HG03108 (cell line): Measurements from ENCODE around the gene OTOR.
A peak's percentile ranks its signal among the peaks of the same experiment; 100 is the strongest.

Experiments used
- ATAC-seq: cut with Tn5 transposase; IDR thresholded peaks from one replicate; pipeline ENCODE4 v1.9.1; 2021; ENCODE audit warnings: moderate library complexity; ENCODE audit not compliant: unreplicated experiment

OTOR gene, protein sequence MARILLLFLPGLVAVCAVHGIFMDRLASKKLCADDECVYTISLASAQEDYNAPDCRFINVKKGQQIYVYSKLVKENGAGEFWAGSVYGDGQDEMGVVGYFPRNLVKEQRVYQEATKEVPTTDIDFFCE

GRCh38 chr20:16748308-16748900 lies at the start of gene OTOR:
Gene OTOR (plus strand): TSS chr20:16748358. CDS start chr20:16748402, 44 bp downstream.
- ATAC-seq: no peak

GRCh38 chr20:16699293-16699692 lies 48.9 kb upstream of the OTOR start:
- ATAC-seq: no peak

DNA sequence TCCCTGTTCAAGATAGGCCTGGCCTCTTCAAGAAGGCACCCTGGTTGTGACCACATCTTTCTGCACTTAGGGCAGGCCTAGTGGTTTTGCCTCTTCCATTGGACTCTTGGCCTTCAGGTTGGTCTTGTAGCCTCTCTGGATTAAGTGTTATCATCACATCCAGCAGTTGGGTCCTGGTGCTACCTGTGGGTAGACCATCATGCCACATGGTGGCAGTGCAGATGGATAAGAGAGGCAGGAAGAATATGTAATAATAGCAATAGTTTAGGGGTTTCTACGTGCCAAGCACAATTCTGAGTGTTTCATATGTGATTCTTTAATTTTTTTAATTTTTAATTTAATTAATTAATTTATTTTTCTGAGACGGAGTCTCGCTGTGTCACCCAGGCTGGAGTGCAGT lies 46.9 kb upstream of the OTOR start:
- ATAC-seq: no peak

- ATAC-seq: no peak
These were observed 44.6 kb upstream of the OTOR start for GRCh38 chr20:16703570-16703969.

- ATAC-seq: no peak
These were observed 40.5 kb upstream of the OTOR start for GRCh38 chr20:16707674-16708073.

DNA sequence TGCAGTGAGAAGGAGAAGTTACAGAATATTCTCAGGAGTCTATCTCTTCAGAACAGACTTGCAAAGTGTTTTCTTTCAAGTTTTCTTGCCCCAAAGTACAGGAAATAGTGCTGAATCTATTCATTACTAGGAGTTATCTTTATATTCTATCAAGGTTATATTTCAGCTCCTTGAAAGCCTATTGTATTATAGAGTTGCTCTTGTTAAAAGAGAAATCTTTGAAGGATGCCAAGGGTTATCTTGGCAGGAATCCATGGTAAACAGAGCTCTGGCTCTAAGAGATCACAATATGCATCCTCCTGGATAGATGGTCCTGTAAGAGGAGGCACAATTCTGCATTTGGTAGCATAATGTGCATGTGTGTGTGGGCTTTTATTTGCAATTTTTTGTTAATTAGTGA lies 39.6 kb upstream of the OTOR start:
- no peak for ATAC-seq

- peak; percentile 86 for ATAC-seq
These were observed 39.1 kb upstream of the OTOR start for GRCh38 chr20:16709017-16709416.

DNA sequence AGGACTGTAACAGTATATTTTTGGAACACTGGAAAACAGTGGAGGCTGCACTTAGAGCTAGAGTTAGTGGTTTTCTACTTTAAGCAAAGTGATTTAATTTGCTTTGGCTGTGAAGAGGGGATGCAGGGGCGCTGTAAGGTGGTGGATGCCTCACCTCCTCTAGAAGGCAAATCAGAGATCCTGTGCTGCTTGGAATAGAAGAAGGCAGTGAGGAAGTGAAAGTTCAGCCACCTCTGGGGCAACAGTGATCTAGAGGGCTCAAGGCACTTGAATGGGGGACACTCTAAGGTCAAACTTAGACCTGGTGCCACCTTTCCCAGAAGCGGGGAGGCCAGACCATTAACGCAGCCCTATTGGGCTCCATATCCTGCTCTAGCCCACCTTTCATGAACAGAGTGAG lies 37.4 kb upstream of the OTOR start:
- ATAC-seq: no peak

- ATAC-seq: no peak
These were observed 36.4 kb upstream of the OTOR start for GRCh38 chr20:16711661-16712258.

GRCh38 chr20:16712511-16712947 lies 35.6 kb upstream of the OTOR start:
- no peak for ATAC-seq

DNA sequence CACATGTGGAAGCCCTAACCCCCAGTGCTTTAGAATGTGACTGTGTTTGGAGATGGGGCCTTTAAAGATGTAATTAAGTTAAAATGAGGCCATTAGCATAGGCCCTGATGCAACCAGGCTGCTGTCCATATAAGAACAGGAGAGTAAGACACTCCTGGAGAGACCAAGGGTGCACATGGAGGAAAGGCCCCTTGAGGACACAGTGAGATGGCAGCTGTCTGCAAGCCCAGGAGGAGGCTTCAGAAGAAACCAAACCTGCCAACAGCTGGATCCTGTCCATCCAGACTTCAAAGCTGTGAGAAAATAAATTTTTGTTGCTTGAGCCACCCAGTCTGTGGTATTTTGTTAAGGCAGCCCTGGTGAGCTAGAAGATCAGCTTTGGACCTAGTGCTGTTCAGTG lies 35.1 kb upstream of the OTOR start:
- ATAC-seq: no peak

GRCh38 chr20:16714242-16714641 lies 33.9 kb upstream of the OTOR start:
- ATAC-seq: no peak

DNA sequence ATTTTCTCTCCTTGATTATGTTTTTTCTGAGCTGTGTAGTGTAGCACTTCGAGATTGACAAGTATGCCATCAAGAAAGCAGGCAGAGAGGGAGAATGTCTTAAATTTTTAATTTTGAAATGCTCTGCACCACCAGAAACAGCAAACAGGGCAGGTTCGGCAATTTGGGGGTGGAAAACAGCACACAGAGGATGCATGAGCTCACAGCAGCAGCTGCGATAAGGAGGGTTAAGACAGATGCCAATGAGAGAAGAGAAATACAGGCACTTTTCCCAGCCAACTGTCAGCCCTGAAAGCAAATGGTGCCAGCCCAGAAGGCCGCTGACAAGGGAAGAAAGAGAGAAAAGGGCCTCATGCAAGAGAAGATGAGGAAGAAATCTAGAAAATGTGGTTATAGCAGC lies 33.4 kb upstream of the OTOR start:
- ATAC-seq: no peak

DNA sequence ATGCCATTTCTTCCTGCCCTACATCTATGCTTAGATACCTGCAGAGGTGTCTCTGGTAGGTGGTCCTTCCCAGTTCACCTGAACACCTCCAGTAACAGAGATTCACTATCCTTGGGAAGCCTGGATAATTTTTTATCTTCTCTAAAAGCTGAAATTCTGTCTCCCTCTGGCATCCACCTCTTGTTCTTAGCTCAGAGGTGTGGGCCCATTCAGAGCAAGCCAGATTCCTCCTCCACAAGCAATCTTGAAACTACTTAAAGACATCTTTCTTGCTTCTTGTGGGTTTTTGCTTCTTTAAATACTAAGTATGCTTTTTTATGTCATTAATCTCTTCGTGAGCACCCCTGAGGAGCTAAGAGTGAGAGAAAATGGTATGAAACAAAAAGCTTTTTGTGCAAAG lies 28.7 kb upstream of the OTOR start:
- ATAC-seq: no peak

DNA sequence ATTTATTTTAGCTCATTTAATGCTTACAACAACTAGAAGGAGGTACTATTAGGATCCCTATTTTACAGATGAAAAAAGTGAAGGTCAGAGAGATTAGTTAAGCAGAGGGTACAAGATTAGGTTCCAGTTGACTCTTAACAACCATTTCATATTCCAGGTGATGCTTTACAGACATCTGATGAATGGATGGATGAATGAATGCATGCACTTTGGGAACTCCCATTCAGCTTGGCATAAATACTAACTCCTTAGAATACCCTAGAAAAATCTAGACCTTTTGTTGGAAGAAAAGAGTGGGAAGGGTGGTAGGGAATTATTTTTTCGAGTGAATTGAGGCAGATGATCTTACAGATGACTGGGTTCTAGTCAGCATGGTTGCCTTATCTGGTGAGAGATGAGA lies 19.1 kb upstream of the OTOR start:
- ATAC-seq: no peak

DNA sequence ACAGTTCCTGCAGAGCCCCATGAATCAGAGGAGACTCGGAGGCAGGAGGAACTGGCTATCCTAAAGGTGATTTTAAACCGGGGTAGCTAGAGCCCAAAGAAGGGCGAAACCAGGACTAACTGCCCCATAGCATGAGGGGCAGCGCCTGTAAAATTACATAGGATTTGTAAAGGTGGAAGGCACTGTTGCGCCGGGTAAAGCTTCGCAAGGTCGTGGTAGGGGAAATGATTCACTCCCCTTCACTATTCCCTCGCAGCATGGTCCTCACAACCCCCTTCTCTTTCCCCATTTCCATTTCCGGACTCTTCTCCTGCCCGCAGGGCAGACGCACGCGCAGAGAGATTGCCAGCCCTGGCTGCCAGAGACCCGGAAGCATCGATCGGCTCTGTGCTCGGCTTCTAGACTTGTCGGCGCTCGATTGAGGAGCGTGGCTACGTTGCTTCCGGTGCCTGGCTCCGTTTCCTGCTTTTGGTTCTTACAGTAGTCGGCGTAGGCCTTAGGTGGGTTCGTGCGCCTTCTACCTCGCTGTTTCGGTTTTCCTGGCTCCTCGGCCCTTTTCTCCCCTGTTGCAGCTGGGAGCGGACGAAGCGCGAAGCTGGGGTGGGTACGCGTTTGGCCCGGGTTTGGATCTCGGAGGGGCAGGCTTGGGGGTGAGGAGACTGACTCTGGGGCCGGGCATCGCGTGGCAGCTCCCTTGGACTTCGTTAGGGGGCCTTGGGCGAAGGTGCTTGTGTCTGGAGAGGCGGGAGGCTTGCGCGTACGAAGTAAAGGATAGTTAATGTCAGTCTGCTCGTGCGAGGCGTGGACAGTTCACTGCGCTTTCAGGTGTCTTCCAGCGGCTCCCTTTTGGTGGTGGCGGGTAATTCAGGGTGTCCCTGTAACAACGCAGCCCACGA lies 18.3 kb upstream of the OTOR start, which contains the start of gene SNRPB2:
Gene SNRPB2 (plus strand): TSS at position 462 of the 896 bp plus-strand sequence. CDS start 1,677 bp downstream, outside the sequence.
- peak; percentile 98 for ATAC-seq

- no peak for ATAC-seq
These were observed 15.5 kb upstream of the OTOR start for GRCh38 chr20:16732506-16733152.

GRCh38 chr20:16740365-16741072 lies 7.6 kb upstream of the OTOR start:
- ATAC-seq: no peak

DNA sequence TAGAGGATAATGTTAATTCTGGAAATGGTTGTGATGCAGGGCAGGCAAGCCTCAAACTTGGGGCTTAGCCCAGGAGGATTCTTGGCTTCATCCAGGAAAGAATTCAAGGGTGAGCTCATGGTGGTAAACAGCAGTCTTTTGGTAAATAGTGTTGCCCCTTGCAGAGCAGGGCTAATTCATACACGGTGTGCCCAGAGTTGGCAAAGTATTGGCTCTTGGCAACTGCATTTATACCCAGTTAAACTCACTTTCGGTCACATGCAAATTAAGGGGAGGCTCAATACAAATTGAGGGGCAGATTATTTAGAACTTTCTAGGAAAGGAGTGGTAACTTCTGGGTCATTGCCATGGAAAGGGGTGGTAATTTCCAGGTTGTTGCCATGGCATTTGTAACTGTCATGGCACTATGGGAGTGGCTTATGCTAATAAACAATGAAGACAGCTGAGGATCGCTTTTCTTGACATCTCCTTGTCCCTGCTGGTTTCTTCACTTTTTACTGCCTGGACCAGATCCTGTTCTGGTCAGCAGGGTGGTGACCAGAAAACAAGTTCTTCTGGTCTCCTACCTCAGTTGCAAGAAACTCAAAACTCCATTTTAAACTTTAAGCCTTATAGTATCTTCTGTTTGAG lies 3.9 kb upstream of the OTOR start:
- no peak for ATAC-seq

DNA sequence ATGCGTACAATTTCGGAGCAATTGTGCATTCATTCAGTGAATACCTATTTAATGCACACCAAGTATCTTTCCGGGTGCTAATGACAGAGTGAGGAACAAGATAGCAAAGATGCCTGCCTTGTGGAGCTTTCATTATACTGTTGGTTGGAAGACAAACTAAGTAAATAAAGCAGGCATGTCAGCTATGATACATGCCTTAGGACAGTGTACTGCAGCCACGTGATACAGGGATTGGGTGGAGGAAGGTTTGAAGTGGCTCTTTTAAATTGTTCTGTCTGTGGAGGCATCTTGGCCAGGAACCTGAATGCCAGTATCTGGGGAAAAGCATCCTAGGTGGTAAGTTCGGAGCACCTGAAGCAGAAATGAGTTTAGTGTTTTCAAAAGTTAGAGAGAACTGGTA lies 3.0 kb upstream of the OTOR start:
- ATAC-seq: no peak
